Measurements from ENCODE around the gene ZNF804B.

Gene ZNF804B

DNA sequence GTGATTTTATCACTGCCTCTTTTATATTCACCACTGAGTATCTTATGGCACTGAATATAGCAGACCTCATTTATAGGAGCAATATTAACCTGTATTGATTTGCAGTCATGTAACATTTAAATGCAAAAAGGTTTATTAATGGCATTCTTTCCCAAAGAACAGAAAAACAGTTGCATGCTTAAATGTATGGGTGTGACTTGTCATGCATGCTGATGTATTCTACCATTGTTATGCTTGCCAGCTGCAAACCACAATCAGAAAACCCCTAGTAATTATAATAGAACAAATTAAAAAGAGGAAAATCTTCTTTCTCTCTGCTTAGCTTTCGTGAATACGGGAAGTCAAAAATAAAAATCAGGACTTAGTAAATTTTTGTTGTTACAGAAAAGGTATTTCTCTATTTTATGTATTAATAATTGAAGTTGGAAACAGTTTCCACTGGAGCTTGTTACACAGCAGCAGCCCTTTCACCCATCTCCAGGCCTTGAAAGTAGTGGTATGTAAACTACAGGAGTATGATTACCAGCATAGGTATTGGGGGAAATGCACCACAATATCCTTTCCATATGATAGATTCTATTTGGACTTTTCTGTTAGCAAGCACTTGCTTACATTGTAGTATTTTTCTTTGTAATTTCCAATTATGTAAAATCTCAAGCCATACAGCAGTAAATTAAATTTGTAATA, 183.5 kb downstream of the ZNF804B start:
- TF ChIP-seq, protein P1, sequence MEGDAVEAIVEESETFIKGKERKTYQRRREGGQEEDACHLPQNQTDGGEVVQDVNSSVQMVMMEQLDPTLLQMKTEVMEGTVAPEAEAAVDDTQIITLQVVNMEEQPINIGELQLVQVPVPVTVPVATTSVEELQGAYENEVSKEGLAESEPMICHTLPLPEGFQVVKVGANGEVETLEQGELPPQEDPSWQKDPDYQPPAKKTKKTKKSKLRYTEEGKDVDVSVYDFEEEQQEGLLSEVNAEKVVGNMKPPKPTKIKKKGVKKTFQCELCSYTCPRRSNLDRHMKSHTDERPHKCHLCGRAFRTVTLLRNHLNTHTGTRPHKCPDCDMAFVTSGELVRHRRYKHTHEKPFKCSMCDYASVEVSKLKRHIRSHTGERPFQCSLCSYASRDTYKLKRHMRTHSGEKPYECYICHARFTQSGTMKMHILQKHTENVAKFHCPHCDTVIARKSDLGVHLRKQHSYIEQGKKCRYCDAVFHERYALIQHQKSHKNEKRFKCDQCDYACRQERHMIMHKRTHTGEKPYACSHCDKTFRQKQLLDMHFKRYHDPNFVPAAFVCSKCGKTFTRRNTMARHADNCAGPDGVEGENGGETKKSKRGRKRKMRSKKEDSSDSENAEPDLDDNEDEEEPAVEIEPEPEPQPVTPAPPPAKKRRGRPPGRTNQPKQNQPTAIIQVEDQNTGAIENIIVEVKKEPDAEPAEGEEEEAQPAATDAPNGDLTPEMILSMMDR (IDR thresholded peaks at IDR 0.05; ENCODE audit: insufficient read depth, low read depth, low read length, missing control alignments), result no peak
- no peak for DNase-seq (ENCODE audit: low read depth)
- no peak overlapping the region for H3K4me3 ChIP-seq (ENCODE audit: low read length)

- H3K4me3 ChIP-seq (ENCODE audit: low read length), result no peak overlapping the region
Observed at GRCh38 chr7:88951826-88952225, 192.3 kb downstream of the ZNF804B start.

DNA sequence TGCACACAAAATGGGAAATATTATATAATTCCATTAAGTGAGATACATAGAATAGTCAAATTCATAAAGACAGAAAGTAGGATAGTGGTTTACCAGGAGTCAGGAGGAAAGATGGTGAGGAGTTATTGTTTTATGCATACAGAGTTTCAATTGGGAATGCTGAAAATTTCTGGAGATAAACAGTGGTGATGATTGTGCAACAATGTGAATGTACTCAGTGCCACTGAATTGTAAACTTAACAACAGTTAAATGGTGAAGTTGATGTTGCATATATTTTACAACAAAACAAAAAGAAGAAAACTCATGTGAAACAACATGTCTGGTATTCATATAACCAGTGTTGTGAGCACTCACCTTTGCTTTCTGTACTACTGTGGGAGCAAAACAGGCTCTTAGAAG, 204.9 kb downstream of the ZNF804B start:
- DNase-seq (ENCODE audit: low read depth), result no peak
- H3K4me3 ChIP-seq (ENCODE audit: low read length), result no peak overlapping the region
- TF ChIP-seq, protein P1 (IDR thresholded peaks at IDR 0.05; ENCODE audit: insufficient read depth, low read depth, low read length, missing control alignments), result no peak

More at GRCh38 chr7:88951826-88952225, 192.3 kb downstream of the ZNF804B start:
- DNase-seq (ENCODE audit: low read depth), result no peak
- TF ChIP-seq, protein P1 (IDR thresholded peaks at IDR 0.05; ENCODE audit: insufficient read depth, low read depth, low read length, missing control alignments), result no peak

GRCh38 chr7:88965371-88965770, 205.9 kb downstream of the ZNF804B start:
- DNase-seq (ENCODE audit: low read depth), result no peak
- TF ChIP-seq, protein P1 (IDR thresholded peaks at IDR 0.05; ENCODE audit: insufficient read depth, low read depth, low read length, missing control alignments), result no peak
- H3K4me3 ChIP-seq (ENCODE audit: low read length), result no peak overlapping the region

DNA sequence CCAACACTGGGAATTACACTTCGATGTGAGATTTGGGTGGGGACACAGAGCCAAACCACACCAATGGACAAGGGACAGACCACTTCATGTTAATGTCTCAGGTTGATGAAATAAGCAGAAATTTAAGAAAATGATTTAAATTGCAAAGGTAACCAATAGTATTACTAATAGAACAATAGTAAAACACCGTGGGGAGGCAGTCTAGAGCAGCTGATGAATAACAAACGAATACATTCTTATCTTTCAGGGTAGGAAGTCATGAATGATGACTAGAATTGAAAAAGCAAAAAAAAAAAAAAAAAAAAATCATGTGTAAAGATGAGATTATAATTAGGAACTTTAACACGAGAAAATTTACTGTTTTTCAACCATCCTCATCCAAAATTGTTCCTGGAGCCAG, 207.9 kb downstream of the ZNF804B start:
- TF ChIP-seq, protein P1 (IDR thresholded peaks at IDR 0.05; ENCODE audit: insufficient read depth, low read depth, low read length, missing control alignments), result no peak
- DNase-seq (ENCODE audit: low read depth), result no peak
- H3K4me3 ChIP-seq (ENCODE audit: low read length), result no peak overlapping the region

DNA sequence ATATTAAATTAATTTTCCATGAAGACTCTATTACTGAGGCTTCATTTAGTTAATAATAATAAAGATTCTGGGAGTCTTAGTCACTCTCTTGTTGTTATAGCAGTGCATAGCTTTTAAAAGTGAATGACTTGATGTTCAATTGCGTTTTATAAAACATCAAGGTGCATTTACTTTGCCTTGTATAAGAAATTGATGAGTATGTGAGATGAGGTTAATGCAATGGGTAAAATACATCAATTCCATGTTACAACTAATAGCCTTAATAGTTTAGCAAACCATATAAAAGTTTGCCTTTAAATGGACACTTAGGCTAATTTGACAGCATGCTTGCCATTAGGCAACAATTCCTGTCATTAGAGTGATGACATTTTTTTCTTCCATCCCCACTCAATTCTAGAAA, 209.7 kb downstream of the ZNF804B start:
- DNase-seq (ENCODE audit: low read depth), result no peak
- no peak overlapping the region for H3K4me3 ChIP-seq (ENCODE audit: low read length)
- TF ChIP-seq, protein P1 (IDR thresholded peaks at IDR 0.05; ENCODE audit: insufficient read depth, low read depth, low read length, missing control alignments), result no peak

GRCh38 chr7:88985295-88985694, 225.8 kb downstream of the ZNF804B start:
- no peak for DNase-seq (ENCODE audit: low read depth)
- no peak overlapping the region for H3K4me3 ChIP-seq (ENCODE audit: low read length)
- TF ChIP-seq, protein P1 (IDR thresholded peaks at IDR 0.05; ENCODE audit: insufficient read depth, low read depth, low read length, missing control alignments), result no peak

All from epithelial cell of esophagus (primary cell).